Measurements from ENCODE around the gene SNRNP25.

Gene SNRNP25

DNA sequence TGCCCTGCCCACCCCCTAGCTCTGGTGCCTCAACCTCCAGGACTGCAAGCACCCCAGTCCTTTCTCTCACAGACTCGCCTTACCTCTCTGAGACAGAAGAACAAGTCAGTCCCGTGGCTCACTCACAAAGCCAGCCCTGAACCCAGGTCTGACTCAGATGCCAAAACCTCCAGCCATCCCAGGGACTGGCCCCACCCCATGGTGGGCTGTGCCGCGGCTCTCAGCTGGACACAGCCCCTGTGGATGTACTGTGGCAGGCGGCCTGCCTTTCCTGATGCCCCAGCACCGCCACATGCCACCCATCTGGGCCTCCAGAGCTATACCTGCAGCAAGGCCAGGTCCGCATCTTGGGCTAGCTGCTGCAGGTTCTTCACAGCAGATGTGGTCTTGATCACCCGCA is 44.2 kb downstream of the SNRNP25 start:
- DNase-seq (ENCODE audit: low read depth): peak; percentile 34
- TF ChIP-seq, protein P1, sequence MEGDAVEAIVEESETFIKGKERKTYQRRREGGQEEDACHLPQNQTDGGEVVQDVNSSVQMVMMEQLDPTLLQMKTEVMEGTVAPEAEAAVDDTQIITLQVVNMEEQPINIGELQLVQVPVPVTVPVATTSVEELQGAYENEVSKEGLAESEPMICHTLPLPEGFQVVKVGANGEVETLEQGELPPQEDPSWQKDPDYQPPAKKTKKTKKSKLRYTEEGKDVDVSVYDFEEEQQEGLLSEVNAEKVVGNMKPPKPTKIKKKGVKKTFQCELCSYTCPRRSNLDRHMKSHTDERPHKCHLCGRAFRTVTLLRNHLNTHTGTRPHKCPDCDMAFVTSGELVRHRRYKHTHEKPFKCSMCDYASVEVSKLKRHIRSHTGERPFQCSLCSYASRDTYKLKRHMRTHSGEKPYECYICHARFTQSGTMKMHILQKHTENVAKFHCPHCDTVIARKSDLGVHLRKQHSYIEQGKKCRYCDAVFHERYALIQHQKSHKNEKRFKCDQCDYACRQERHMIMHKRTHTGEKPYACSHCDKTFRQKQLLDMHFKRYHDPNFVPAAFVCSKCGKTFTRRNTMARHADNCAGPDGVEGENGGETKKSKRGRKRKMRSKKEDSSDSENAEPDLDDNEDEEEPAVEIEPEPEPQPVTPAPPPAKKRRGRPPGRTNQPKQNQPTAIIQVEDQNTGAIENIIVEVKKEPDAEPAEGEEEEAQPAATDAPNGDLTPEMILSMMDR (conservative IDR thresholded peaks at IDR 0.05; ENCODE audit: control insufficient read depth, insufficient read depth, low read depth, low read length): no peak
- no peak overlapping the region for H3K4me3 ChIP-seq (ENCODE audit: control insufficient read depth, low read depth, low read length)

DNA sequence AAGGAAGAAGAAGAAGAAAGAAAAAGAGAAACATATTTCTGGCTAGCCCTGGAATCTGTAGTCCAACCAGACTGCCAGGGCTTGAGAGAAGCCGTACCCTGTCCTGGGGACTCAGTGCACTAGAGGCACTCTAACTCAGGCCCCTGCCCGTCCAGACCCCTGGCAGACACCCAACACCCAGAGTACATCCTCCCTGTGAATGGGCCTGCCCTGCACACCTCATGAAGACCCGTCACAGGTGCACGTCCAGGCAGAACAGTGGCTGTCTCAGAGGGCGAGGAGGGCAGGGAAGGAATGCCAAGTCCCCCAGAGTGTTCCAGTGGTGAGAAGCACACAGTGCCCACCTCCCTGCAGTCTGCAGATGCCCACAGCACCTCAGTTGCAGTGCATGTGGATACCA is 47.4 kb downstream of the SNRNP25 start:
- no peak overlapping the region for H3K4me3 ChIP-seq (ENCODE audit: control insufficient read depth, low read depth, low read length)
- TF ChIP-seq, protein P1 (conservative IDR thresholded peaks at IDR 0.05; ENCODE audit: control insufficient read depth, insufficient read depth, low read depth, low read length): no peak
- DNase-seq (ENCODE audit: low read depth): no peak

DNA sequence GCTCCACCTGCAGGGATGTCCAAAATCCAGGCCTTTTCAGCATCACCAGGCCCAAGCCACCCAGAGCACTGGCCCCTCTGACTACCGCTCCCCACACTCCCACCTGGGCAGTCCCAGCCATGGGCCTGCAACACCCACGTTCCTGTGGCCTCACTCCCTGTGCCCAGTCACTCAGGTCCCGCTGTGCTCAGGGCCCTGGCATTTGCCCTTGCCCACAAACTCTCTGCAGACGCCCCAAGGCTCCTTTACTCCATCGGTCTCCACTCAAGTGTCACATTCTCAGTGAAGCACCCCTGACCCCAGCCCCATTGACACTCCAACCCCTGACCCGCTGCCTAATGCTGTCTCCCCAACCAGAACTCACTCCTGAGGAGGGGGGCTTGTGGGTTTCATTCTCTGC is 48.0 kb downstream of the SNRNP25 start:
- H3K4me3 ChIP-seq (ENCODE audit: control insufficient read depth, low read depth, low read length): no peak overlapping the region
- no peak for DNase-seq (ENCODE audit: low read depth)

DNA sequence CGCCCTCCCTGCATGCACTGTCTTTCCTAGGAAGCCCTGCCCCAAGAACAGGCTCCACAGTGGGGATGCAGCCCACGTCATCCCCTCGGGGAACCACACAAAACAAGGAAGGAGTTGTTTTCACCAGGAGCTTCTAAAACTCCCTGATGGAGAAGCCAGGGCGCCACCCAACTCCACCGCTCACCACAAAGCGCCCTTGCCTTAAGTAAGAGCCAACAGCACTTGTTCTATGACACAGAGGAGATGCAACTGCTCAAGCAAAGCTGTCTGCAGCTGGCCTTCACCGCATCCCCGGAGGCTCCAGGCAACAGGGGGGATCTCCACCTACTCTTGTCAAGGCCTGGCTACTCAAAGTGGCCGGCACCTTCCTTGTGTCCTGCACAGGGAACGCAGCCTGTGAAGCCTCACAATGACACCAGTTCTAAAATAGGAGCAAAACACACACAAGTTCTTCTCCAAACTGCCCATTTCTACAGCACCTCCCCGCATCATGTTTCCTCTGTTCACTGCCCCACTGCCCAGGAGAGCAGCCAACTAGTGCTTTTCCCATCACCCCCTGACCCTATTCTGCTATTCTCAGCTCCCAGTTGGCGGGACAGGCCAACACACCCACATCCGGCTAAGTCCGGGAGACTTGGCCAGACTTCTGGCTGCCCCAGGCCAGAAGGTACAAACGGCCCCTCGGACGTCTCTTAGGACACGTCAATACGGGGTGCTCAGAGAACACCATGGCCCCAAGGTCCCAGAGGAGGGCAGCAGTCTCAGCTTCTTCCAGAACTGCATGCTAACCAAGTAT is 48.6 kb downstream of the SNRNP25 start:
- DNase-seq (ENCODE audit: low read depth): peak; percentile 75
- TF ChIP-seq, protein P1 (conservative IDR thresholded peaks at IDR 0.05; ENCODE audit: control insufficient read depth, insufficient read depth, low read depth, low read length): no peak
- no peak overlapping the region for H3K4me3 ChIP-seq (ENCODE audit: control insufficient read depth, low read depth, low read length)

More for the DNA sequence above, 48.0 kb downstream of the SNRNP25 start:
- TF ChIP-seq, protein P1 (conservative IDR thresholded peaks at IDR 0.05; ENCODE audit: control insufficient read depth, insufficient read depth, low read depth, low read length): no peak

DNA sequence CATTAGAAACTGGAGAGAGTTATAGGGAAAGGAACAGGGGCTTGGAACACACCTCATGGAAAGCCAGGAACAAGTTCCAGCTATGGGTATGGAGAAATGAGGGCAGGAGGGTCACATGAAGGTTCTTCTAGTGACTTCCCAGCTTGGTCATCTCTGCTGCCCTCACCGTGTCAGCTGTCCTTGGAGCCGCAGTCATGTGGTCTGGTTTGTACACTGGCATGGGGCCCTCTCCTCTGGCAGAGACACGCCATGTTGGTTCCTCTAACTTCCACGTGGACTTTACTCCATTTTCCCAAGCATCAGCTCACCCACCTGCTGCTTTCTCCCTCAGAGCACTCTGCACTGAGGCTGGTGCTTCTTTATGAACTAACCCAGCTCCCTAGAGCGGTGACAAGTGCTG is 50.7 kb downstream of the SNRNP25 start:
- no peak overlapping the region for H3K4me3 ChIP-seq (ENCODE audit: control insufficient read depth, low read depth, low read length)
- TF ChIP-seq, protein P1 (conservative IDR thresholded peaks at IDR 0.05; ENCODE audit: control insufficient read depth, insufficient read depth, low read depth, low read length): no peak

DNA sequence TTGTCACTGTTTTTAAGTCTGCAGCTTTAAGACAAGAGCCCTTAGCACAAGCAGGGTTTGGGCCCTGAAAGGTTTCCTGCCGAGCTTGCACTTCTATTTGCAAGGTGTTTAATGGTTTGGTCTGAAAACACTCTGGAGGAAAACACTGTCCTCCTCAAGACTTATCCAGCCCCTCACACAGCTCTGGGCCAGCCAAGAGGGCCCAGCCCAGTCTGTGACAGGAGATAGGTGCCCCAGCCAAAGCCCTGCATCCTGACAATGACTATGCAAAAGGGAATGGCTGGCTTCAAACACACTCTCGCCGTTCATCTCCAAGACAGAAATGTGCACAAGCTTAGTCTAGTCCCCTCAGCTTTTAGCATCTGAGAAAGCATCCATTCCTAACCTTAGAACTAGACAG is 51.3 kb downstream of the SNRNP25 start:
- TF ChIP-seq, protein P1 (conservative IDR thresholded peaks at IDR 0.05; ENCODE audit: control insufficient read depth, insufficient read depth, low read depth, low read length): no peak
- no peak for DNase-seq (ENCODE audit: low read depth)

More for the DNA sequence above, 50.7 kb downstream of the SNRNP25 start:
- no peak for DNase-seq (ENCODE audit: low read depth)

More for the DNA sequence above, 51.3 kb downstream of the SNRNP25 start:
- H3K4me3 ChIP-seq (ENCODE audit: control insufficient read depth, low read depth, low read length): no peak overlapping the region
